ENCODE measurements around the gene SNAP29.

GRCh38 chr22:20865875-20866445, 7.2 kb downstream of the SNAP29 start:
- TF ChIP-seq CTCF (conservative IDR thresholded peaks at IDR 0.05) (no peak), EZH2 (IDR thresholded peaks at IDR 0.05; ENCODE audit: low read depth) (no peak)

All from PC-9 (cell line).